AG04449 (cell line): ENCODE measurements around the gene SYT14.

Experiments used
- CTCF ChIA-PET: fragments of 350-600 bp; formaldehyde crosslinking; extraction: SDS; loops from one replicate; lab custom pipeline; 2021; ENCODE audit warnings: antibody characterized with exemption; lab: Yijun Ruan, JAX
- POLR2A ChIA-PET: fragments of 400-600, 350-600 bp; formaldehyde crosslinking; extraction: SDS; loops from one replicate; lab custom pipeline; 2020; ENCODE audit warnings: antibody characterized with exemption, inconsistent platforms; lab: Yijun Ruan, JAX
- DNase-seq: peaks from one replicate; pipeline ENCODE4 v3.0.0-alpha.2; 2010; ENCODE audit warnings: low read depth, low spot score
- H3K4me3 ChIP-seq: 2 replicates; pipeline ENCODE4 v1.5.1; 2011; ENCODE audit warnings: low read depth, mild to moderate bottlenecking, control low read depth, low read length
- CTCF ChIP-seq: IDR thresholded peaks from one replicate; pipeline ENCODE4 v1.5.1; 2011; ENCODE audit warnings: mild to moderate bottlenecking, moderate library complexity, low read length, control low read depth, inconsistent platforms; ENCODE audit not compliant: insufficient read depth; ENCODE audit errors: missing control alignments

Gene SYT14

DNA sequence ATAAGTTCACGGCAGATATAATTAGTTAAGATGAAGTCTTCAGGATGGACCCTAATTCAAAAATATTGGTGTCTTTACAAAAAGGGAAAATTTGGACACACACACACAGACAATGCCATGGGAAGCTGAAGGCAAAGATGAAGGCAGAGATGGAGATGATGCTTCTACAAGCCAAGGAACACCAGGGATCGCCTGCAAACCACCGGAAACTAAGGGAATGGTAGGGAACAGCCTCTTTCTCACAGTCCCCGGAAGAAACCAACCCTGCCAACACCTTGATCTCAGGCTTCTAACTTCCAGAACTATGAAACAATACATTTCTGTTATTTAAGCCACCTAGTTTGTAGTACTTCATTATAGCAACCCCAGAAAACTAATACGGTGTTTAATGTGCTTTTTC, 279.5 kb downstream of the SYT14 start:
- TF ChIP-seq CTCF, result no peak
- H3K4me3 ChIP-seq, result no peak overlapping the region
- CTCF ChIA-PET, result no interaction called here
- POLR2A ChIA-PET, result no interaction called here
- no peak for DNase-seq

DNA sequence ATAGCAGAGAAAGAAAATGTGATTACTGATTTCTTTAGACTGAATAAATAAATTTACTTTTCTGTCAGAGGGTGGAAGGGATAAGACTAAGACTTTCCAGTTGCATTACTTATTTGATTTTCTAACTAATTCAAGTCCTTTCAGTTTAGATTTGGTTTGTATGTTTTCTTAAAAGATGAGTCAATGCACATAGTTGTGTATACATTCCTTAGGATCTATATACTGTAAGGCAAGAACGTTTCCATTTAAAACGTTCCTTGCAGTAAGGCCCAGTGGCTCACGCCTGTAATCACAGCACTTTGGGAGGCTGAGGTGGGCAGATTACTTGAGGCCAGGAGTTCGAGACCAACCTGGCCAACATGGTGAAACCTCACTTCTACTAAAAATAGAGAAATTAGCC, 280.0 kb downstream of the SYT14 start:
- CTCF ChIA-PET, result no interaction called here
- TF ChIP-seq CTCF, result no peak
- DNase-seq, result no peak
- no peak overlapping the region for H3K4me3 ChIP-seq
- POLR2A ChIA-PET, result no interaction called here
